ENCODE data around the gene ACIN1.

ACIN1 gene

DNA sequence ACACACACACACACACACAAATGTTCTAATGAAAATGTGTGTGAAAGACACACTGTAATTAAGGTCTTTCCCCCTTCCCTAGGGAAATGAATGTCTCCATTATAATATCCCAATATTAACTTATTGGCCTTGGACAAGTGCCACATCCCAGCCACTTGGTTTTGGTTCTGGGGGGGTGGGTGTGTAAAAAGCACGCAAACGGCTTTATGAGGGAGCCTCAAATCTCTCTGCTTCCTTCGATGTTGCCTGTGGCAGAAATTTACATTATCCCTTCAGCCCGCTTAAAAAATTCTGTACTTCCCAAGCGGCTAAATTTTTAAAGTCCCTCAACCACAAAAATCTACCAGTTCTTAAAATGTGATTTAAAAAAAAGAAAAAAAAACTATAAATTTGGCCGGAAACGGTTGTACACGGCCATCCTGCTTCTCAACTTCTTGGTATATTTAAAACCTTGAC is 85.4 kb downstream of the ACIN1 start:
- DNase-seq: no peak

DNA sequence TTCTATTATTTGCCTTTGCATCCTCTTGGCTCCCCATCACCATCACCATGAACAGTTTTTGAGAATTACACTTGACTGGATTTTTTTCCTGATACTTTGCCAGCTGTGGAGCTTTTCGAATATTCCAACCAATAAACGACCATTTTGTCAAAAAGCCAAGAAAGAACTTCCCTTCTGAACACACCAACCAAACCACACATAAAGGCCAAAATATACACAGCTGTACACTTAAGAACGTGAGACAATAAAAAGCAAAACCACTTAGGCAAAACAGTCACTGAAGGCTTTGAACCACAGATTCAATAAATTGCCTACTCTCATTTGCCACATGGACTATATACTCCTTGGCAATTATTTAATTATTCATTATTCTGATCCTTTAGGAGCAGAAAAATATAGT is 86.1 kb downstream of the ACIN1 start:
- no peak for DNase-seq

Measured in inflammatory macrophage treated with lipopolysaccharide for 1 hour (primary cell).